Measurements from ENCODE around the gene ARID5A. TPM values are rescaled to one million over a fixed set of nuclear protein-coding genes. Genes with fewer than 3 reads are reported as not detected.

Gene ARID5A
- total RNA-seq, 1 experiment from 2014 or later, result 13.9 TPM

GRCh38 chr2:96575785-96576456 lies 39.4 kb downstream of the ARID5A start:
- H3K27me3 Mint-ChIP-seq (ENCODE audit: low read depth), result no peaks in the 10 kb centered on the region
- ChIA-PET CTCF (interaction anchor here (1.0 to 1.4 kb wide), 2 partner anchors 21 to 26 kb away, joined by 3 to 11 read pairs; no protein-coding TSS in a partner anchor), POLR2A (no interaction called here)
- DNase-seq (ENCODE audit: low spot score), result no peak
- no peaks in the 10 kb centered on the region for H3K36me3 Mint-ChIP-seq
- no peaks in the 10 kb centered on the region for H3K4me1 Mint-ChIP-seq
- H3K27ac Mint-ChIP-seq, result no peak overlapping the region
- no peaks in the 10 kb centered on the region for H3K9me3 Mint-ChIP-seq
- no peak for ATAC-seq
- TF ChIP-seq ARID4B (CRISPR knock-in tag; IDR thresholded peaks at IDR 0.05; ENCODE audit: borderline replicate concordance) (no peak), MLX (CRISPR knock-in tag; IDR thresholded peaks at IDR 0.05) (no peak), ZNF532 (CRISPR knock-in tag; IDR thresholded peaks at IDR 0.05; ENCODE audit: borderline replicate concordance) (no peak), NR2C2 (CRISPR knock-in tag; IDR thresholded peaks at IDR 0.05) (no peak), E2F5 (CRISPR knock-in tag; IDR thresholded peaks at IDR 0.05) (no peak), E2F4 (CRISPR knock-in tag; IDR thresholded peaks at IDR 0.05; ENCODE audit: borderline replicate concordance, low read depth) (no peak), FOXJ3 (CRISPR knock-in tag; IDR thresholded peaks at IDR 0.05; ENCODE audit: borderline replicate concordance) (no peak), ZNF396 (CRISPR knock-in tag; IDR thresholded peaks at IDR 0.05; ENCODE audit: borderline replicate concordance) (no peak), E2F1 (CRISPR knock-in tag; IDR thresholded peaks at IDR 0.05) (no peak), FOXP1 (CRISPR knock-in tag; IDR thresholded peaks at IDR 0.05; ENCODE audit: borderline replicate concordance) (no peak), HMGXB4 (CRISPR knock-in tag; IDR thresholded peaks at IDR 0.05) (no peak), CREB1 (CRISPR knock-in tag; IDR thresholded peaks at IDR 0.05) (no peak), RORB (CRISPR knock-in tag; IDR thresholded peaks at IDR 0.05) (no peak), ELF4 (CRISPR knock-in tag; IDR thresholded peaks at IDR 0.05; ENCODE audit: low read depth) (no peak), NFATC4 (CRISPR knock-in tag; IDR thresholded peaks at IDR 0.05) (no peak)
- no peak overlapping the region for H3K4me3 Mint-ChIP-seq
